ENCODE measurements around the gene FRMD1.

Gene FRMD1

GRCh38 chr6:168029459-168030217 lies 49.4 kb downstream of the FRMD1 start:
- no peak overlapping the region for H3K27ac ChIP-seq (ENCODE audit: low read length)
- DNase-seq = no peak
- H3K36me3 ChIP-seq (ENCODE audit: insufficient read depth, low read length) = no peaks in the 10 kb centered on the region
- H3K4me3 ChIP-seq (ENCODE audit: low read depth in 1 of 2, low read length in 2 of 2) = no peak overlapping the region
- H3K79me2 ChIP-seq (ENCODE audit: insufficient read depth, low read length) = no peaks in the 10 kb centered on the region
- H3K9me3 ChIP-seq (ENCODE audit: insufficient read depth, low read length, severe bottlenecking) = no peaks in the 10 kb centered on the region
- no peak for ATAC-seq (ENCODE audit: insufficient read depth, low read depth)
- H3K4me1 ChIP-seq (ENCODE audit: insufficient read depth, low read length) = no peaks in the 10 kb centered on the region
- no peaks in the 10 kb centered on the region for H4K20me1 ChIP-seq (ENCODE audit: insufficient read depth, low read length)
- no peak overlapping the region for H3K4me2 ChIP-seq (ENCODE audit: insufficient read depth, low read length)
- no peak overlapping the region for H3K9ac ChIP-seq (ENCODE audit: low read depth, low read length)
- no peak for TF ChIP-seq CTCF (IDR thresholded peaks at IDR 0.05; ENCODE audit: borderline replicate concordance, extremely low read depth, low read length, poor library complexity, severe bottlenecking)
- no peak for TF ChIP-seq EZH2 (IDR thresholded peaks at IDR 0.05; ENCODE audit: borderline replicate concordance, low read depth, low read length, severe bottlenecking)
- no peaks in the 10 kb centered on the region for H3K27me3 ChIP-seq (ENCODE audit: insufficient read depth, low read length, poor library complexity)
- no peak overlapping the region for H2AFZ ChIP-seq (ENCODE audit: low read depth, low read length)

- Histone ChIP-seq H3K4me3 (ENCODE audit: low read depth in 1 of 2, low read length in 2 of 2) (no peak overlapping the region), H4K20me1 (ENCODE audit: insufficient read depth, low read length) (no peaks in the 10 kb centered on the region), H3K4me2 (ENCODE audit: insufficient read depth, low read length) (no peak overlapping the region), H3K27me3 (ENCODE audit: insufficient read depth, low read length, poor library complexity) (no peaks in the 10 kb centered on the region), H3K27ac (ENCODE audit: low read length) (no peak overlapping the region), H3K36me3 (ENCODE audit: insufficient read depth, low read length) (no peaks in the 10 kb centered on the region), H3K9me3 (ENCODE audit: insufficient read depth, low read length, severe bottlenecking) (no peaks in the 10 kb centered on the region), H3K4me1 (ENCODE audit: insufficient read depth, low read length) (no peaks in the 10 kb centered on the region), H2AFZ (ENCODE audit: low read depth, low read length) (no peak overlapping the region), H3K9ac (ENCODE audit: low read depth, low read length) (no peak overlapping the region), H3K79me2 (ENCODE audit: insufficient read depth, low read length) (no peaks in the 10 kb centered on the region)
- DNase-seq (no peak), ATAC-seq (ENCODE audit: insufficient read depth, low read depth) (no peak)
- TF ChIP-seq EZH2 (IDR thresholded peaks at IDR 0.05; ENCODE audit: borderline replicate concordance, low read depth, low read length, severe bottlenecking) = no peak
Measured at GRCh38 chr6:168028181-168028580, 50.8 kb downstream of the FRMD1 start.

GRCh38 chr6:168027521-168027920 lies 51.5 kb downstream of the FRMD1 start:
- DNase-seq = no peak
- no peaks in the 10 kb centered on the region for H3K27me3 ChIP-seq (ENCODE audit: insufficient read depth, low read length, poor library complexity)
- H4K20me1 ChIP-seq (ENCODE audit: insufficient read depth, low read length) = no peaks in the 10 kb centered on the region
- no peaks in the 10 kb centered on the region for H3K79me2 ChIP-seq (ENCODE audit: insufficient read depth, low read length)
- TF ChIP-seq CTCF (IDR thresholded peaks at IDR 0.05; ENCODE audit: borderline replicate concordance, extremely low read depth, low read length, poor library complexity, severe bottlenecking) = no peak
- TF ChIP-seq EZH2 (IDR thresholded peaks at IDR 0.05; ENCODE audit: borderline replicate concordance, low read depth, low read length, severe bottlenecking) = no peak
- no peak overlapping the region for H3K27ac ChIP-seq (ENCODE audit: low read length)
- no peak overlapping the region for H3K4me2 ChIP-seq (ENCODE audit: insufficient read depth, low read length)
- no peak overlapping the region for H3K9ac ChIP-seq (ENCODE audit: low read depth, low read length)
- H3K4me1 ChIP-seq (ENCODE audit: insufficient read depth, low read length) = no peaks in the 10 kb centered on the region
- no peak overlapping the region for H2AFZ ChIP-seq (ENCODE audit: low read depth, low read length)
- no peak overlapping the region for H3K4me3 ChIP-seq (ENCODE audit: low read depth in 1 of 2, low read length in 2 of 2)
- H3K9me3 ChIP-seq (ENCODE audit: insufficient read depth, low read length, severe bottlenecking) = no peaks in the 10 kb centered on the region
- H3K36me3 ChIP-seq (ENCODE audit: insufficient read depth, low read length) = no peaks in the 10 kb centered on the region
- ATAC-seq (ENCODE audit: insufficient read depth, low read depth) = no peak

DNA sequence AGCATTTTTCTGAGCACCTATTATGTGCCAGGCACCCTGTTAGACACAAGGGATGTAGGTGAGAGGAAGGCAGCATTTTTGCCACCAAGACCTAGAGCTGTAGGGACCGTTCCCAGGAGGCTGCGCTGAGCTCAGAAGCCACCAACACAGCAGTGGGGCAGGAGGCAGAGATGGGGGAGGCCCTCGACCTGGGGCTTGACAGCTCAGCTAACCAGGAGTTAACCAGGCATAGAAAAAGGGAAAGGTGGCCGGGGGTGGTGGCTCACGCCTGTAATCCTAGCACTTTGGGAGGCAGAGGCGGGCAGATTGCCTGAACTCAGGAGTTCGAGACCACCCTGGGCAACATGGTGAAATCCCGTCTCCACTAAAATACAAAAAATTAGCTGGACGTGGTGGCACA lies 52.1 kb downstream of the FRMD1 start:
- H3K36me3 ChIP-seq (ENCODE audit: insufficient read depth, low read length) = no peaks in the 10 kb centered on the region
- no peaks in the 10 kb centered on the region for H4K20me1 ChIP-seq (ENCODE audit: insufficient read depth, low read length)
- no peak for DNase-seq
- no peak overlapping the region for H3K4me2 ChIP-seq (ENCODE audit: insufficient read depth, low read length)
- no peak overlapping the region for H3K9ac ChIP-seq (ENCODE audit: low read depth, low read length)
- no peak for ATAC-seq (ENCODE audit: insufficient read depth, low read depth)
- H3K79me2 ChIP-seq (ENCODE audit: insufficient read depth, low read length) = no peaks in the 10 kb centered on the region
- no peaks in the 10 kb centered on the region for H3K27me3 ChIP-seq (ENCODE audit: insufficient read depth, low read length, poor library complexity)
- no peak overlapping the region for H2AFZ ChIP-seq (ENCODE audit: low read depth, low read length)
- H3K9me3 ChIP-seq (ENCODE audit: insufficient read depth, low read length, severe bottlenecking) = no peaks in the 10 kb centered on the region
- no peak overlapping the region for H3K27ac ChIP-seq (ENCODE audit: low read length)
- TF ChIP-seq CTCF (IDR thresholded peaks at IDR 0.05; ENCODE audit: borderline replicate concordance, extremely low read depth, low read length, poor library complexity, severe bottlenecking) = no peak
- no peak for TF ChIP-seq EZH2 (IDR thresholded peaks at IDR 0.05; ENCODE audit: borderline replicate concordance, low read depth, low read length, severe bottlenecking)
- no peaks in the 10 kb centered on the region for H3K4me1 ChIP-seq (ENCODE audit: insufficient read depth, low read length)
- H3K4me3 ChIP-seq (ENCODE audit: low read depth in 1 of 2, low read length in 2 of 2) = no peak overlapping the region
